Glutamatergic neuron (in vitro differentiated cells): ENCODE results near the gene THAP7. TPM values are rescaled to one million over a fixed set of nuclear protein-coding genes. Genes with fewer than 3 reads are reported as not detected.
A peak's percentile ranks its signal among the peaks of the same experiment; 100 is the strongest.

Experiments
- DNase-seq: peaks from one replicate; pipeline ENCODE4 v3.0.0; 2022
- H3K27ac Mint-ChIP-seq: one replicate; pipeline ENCODE4 v1.8.0; 2020; ENCODE audit warnings: mild to moderate bottlenecking, mixed read lengths, inconsistent platforms; ENCODE audit not compliant: unreplicated experiment
- H3K27me3 Mint-ChIP-seq: one replicate; pipeline ENCODE4 v1.8.0; 2020; ENCODE audit warnings: mild to moderate bottlenecking, moderate library complexity, mixed read lengths, inconsistent platforms; ENCODE audit not compliant: unreplicated experiment
- H3K36me3 Mint-ChIP-seq: one replicate; pipeline ENCODE4 v1.8.0; 2020; ENCODE audit warnings: mild to moderate bottlenecking, mixed read lengths, inconsistent platforms; ENCODE audit not compliant: unreplicated experiment
- H3K4me1 Mint-ChIP-seq: one replicate; pipeline ENCODE4 v1.8.0; 2020; ENCODE audit warnings: mild to moderate bottlenecking, low read depth, mixed read lengths, inconsistent platforms; ENCODE audit not compliant: unreplicated experiment
- H3K4me3 Mint-ChIP-seq: one replicate; pipeline ENCODE4 v1.8.0; 2020; ENCODE audit warnings: mild to moderate bottlenecking, mixed read lengths, inconsistent platforms; ENCODE audit not compliant: unreplicated experiment
- H3K9me3 Mint-ChIP-seq: one replicate; pipeline ENCODE4 v1.8.0; 2020; ENCODE audit warnings: mild to moderate bottlenecking, moderate library complexity, mixed read lengths, inconsistent platforms; ENCODE audit not compliant: unreplicated experiment
- total RNA-seq: library from RNA; stranded (reverse); fragmentation: NEBNext Ultra II Directional; extraction: Animal tissue kit (Norgen Biotek cat#: 25700); gene quantifications from one replicate; pipeline ENCODE4 v1.2.1, GENCODE V29; 2021; ENCODE audit not compliant: unreplicated experiment
- TF ChIP-seq, protein P1 (sequence below): fragments of 200-600 bp; sonication (generic); IDR thresholded peaks from one replicate; pipeline ENCODE4 v1.5.0; 2021; ENCODE audit not compliant: partially characterized antibody, unreplicated experiment

Gene THAP7
- total RNA-seq, 1 donor from 2014 or later, result 17.8 TPM

DNA sequence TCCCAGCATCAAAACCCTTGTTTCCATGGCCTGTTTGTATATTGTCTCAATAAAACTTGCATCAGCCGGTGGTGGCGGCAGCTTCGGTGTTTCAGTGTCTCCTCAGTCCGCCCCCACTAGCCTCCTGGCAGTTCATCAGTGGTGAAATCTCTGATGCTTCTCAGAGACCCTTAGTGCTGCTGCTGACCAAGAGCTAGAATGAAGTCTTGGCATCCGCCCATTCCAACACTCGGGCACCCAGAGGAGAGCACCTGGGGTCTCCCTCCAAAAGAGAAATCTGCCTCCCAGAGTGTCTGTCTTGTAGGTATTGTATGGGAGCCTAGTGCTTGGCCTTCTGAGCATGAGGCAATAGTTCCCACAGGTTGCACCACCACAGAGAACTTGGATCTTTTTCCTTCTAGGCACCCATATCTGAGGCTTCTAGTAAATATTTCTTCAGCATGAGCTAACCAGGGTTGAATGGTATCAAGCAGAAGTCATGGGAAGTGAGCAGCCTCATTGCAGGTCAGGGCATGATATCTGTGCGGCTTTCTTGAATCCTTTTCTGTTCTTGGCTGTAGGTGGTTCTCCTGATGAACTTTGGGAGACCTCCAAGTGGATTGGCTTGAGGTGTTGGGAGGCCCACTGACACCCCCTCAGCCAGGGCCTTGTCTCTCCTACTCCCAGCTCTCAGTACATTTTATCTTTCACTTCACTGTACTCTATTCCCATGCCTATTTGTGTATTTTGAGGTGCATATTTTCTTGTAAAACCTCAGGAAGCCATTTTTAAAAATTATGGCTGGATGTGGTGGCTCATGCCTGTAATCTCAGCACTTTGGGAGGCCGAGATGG is 48.0 kb downstream of the THAP7 start:
- H3K4me3 Mint-ChIP-seq, result peak overlapping the region; percentile 61
- no peak overlapping the region for H3K27ac Mint-ChIP-seq
- H3K9me3 Mint-ChIP-seq, result peaks cover 12% of the 10 kb centered on the region
- DNase-seq, result no peak
- H3K27me3 Mint-ChIP-seq, result peaks cover 17% of the 10 kb centered on the region
- TF ChIP-seq, protein P1, sequence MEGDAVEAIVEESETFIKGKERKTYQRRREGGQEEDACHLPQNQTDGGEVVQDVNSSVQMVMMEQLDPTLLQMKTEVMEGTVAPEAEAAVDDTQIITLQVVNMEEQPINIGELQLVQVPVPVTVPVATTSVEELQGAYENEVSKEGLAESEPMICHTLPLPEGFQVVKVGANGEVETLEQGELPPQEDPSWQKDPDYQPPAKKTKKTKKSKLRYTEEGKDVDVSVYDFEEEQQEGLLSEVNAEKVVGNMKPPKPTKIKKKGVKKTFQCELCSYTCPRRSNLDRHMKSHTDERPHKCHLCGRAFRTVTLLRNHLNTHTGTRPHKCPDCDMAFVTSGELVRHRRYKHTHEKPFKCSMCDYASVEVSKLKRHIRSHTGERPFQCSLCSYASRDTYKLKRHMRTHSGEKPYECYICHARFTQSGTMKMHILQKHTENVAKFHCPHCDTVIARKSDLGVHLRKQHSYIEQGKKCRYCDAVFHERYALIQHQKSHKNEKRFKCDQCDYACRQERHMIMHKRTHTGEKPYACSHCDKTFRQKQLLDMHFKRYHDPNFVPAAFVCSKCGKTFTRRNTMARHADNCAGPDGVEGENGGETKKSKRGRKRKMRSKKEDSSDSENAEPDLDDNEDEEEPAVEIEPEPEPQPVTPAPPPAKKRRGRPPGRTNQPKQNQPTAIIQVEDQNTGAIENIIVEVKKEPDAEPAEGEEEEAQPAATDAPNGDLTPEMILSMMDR, result no peak
- H3K4me1 Mint-ChIP-seq, result peaks cover 33% of the 10 kb centered on the region
- H3K36me3 Mint-ChIP-seq, result no peaks in the 10 kb centered on the region

DNA sequence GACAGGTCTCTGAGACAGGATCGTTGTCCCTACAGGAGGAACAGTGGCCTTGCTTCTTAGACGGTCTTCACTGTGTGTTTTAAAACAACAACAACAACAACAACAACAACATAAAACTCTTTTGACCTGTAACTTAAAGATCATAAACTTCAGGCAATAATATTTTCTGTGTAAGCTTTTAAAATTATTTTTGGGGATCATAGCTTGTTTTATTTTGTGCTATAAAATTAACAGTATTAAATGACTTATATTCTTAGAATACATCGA is 48.6 kb downstream of the THAP7 start:
- Mint-ChIP-seq H3K4me1 (peaks cover 33% of the 10 kb centered on the region), H3K4me3 (no peak overlapping the region), H3K9me3 (peaks cover 11% of the 10 kb centered on the region), H3K27me3 (peaks cover 16% of the 10 kb centered on the region), H3K27ac (no peak overlapping the region), H3K36me3 (no peaks in the 10 kb centered on the region)
- no peak for DNase-seq
- TF ChIP-seq, protein P1, result no peak

DNA sequence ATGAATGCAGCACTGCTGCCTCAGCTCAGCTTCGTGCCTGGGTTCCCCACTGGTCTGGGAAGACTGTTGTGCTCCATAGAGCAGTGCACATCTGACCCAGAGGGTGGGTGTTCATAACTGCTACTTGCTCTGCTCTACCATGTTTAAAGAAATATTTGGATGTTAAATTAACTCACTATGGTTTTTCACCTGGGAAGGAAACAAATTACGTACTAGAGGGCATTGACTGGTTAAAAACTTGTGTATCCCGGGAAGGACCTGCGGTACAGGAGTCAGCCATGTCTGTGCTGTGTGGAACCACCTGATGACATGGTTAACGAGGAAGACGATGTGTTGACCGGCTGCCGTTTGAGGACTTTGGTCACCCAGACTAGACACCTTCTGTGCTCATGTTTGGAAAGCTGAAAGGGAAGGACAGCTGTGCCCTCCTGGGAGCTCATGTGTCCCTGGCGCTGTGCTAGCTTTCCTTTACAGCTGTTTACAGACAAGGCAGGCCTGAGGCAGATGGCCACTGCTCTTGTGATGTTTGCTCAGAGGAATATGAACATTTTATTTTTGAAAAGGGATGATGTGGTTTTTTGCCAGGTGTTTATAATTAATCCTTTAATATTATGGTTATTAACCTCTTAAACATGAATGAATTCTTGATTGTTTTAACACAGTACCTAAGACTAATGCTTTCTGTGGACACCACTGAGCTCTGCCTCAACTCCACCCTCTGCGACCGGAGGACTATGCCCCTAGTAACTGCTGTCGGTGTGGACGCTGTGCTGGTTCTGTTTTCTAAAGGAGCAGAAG is 49.2 kb downstream of the THAP7 start:
- TF ChIP-seq, protein P1, result no peak
- Mint-ChIP-seq H3K4me1 (peaks cover 35% of the 10 kb centered on the region), H3K9me3 (peaks cover 9% of the 10 kb centered on the region), H3K4me3 (peak overlapping the region; percentile 78), H3K27me3 (peaks cover 12% of the 10 kb centered on the region), H3K36me3 (no peaks in the 10 kb centered on the region), H3K27ac (peak overlapping the region; percentile 84)
- DNase-seq, result no peak

DNA sequence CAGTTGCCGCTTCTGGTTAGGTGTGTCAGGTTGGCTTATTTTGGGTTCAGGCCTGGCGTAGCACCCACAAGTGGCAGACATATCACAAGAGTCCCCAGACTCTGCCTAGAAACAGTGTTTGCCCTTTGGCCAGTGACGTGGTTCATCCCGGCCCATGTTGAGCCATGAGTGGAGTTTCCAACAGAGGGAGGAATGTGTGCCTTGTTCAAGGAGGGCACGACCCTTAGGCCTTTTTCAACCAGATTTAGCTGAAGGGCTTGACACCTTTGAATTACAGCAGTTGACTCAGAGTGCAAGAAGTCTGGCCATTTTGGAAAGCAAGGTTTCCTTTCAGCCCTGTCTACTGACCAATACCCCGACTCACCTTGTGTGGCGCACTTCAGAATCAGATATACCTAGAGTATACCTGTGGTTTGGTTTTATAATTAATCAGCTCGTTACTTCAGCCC is 50.0 kb downstream of the THAP7 start:
- peak overlapping the region; percentile 75 for H3K27ac Mint-ChIP-seq
- H3K4me1 Mint-ChIP-seq, result peaks cover 35% of the 10 kb centered on the region
- DNase-seq, result no peak

More for the DNA sequence above, 50.0 kb downstream of the THAP7 start:
- peaks cover 9% of the 10 kb centered on the region for H3K9me3 Mint-ChIP-seq
- TF ChIP-seq, protein P1, result no peak
- H3K27me3 Mint-ChIP-seq, result peaks cover 12% of the 10 kb centered on the region
- H3K4me3 Mint-ChIP-seq, result peak overlapping the region; percentile 78
- H3K36me3 Mint-ChIP-seq, result no peaks in the 10 kb centered on the region
